H1 (cell line): ENCODE results near the gene KCNQ1. TPM values are rescaled to one million over a fixed set of nuclear protein-coding genes. Genes with fewer than 3 reads are reported as not detected.

ENCODE experiments used
- CTCF ChIA-PET: fragments of 300-600 bp; sonication (Branson Sonifier 250); formaldehyde crosslinking; loops from one replicate; lab custom pipeline; 2021; ENCODE audit not compliant: partially characterized antibody; lab: Charles Lee
- POLR2A ChIA-PET: fragments of 300-600 bp; sonication (Branson Sonifier 250); formaldehyde crosslinking; loops from one replicate; lab custom pipeline; 2021; ENCODE audit warnings: inconsistent platforms; ENCODE audit not compliant: partially characterized antibody; lab: Charles Lee
- DNase-seq, 2 experiments: peaks; one replicate each; pipeline versions ENCODE4 v3.0.0 to v3.0.0-alpha.2; 2010 to 2022; ENCODE audit warnings: low spot score in 2 of 2, low read depth in 1 of 2, mixed read lengths in 1 of 2
- FAIRE-seq: peaks from 2 replicates; lab custom pipeline; 2011; peaks lifted over from hg19 to GRCh38; lab: Jason Lieb, UNC
- H2AFZ ChIP-seq: 2 replicates; pipeline ENCODE4 v1.8.1; 2012; ENCODE audit warnings: low read length, inconsistent platforms
- H2AK5ac ChIP-seq: 2 replicates; pipeline ENCODE4 v1.6.1; 2013; ENCODE audit warnings: low read depth, low read length
- H2BK120ac ChIP-seq: replicated peaks from 2 replicates; pipeline ENCODE3; 2013; ENCODE audit warnings: low read depth, low read length, inconsistent platforms
- H2BK12ac ChIP-seq: 2 replicates; pipeline ENCODE4 v1.6.1; 2013; ENCODE audit warnings: low read depth, low read length
- H2BK15ac ChIP-seq: 2 replicates; pipeline ENCODE4 v1.6.1; 2013; ENCODE audit warnings: low read length
- H2BK20ac ChIP-seq: 2 replicates; pipeline ENCODE4 v1.6.1; 2013; ENCODE audit warnings: low read length
- H2BK5ac ChIP-seq: 2 replicates; pipeline ENCODE4 v1.6.1; 2013; ENCODE audit warnings: low read depth, low read length
- H3K14ac ChIP-seq: 2 replicates; pipeline ENCODE4 v1.6.1; 2013; ENCODE audit warnings: inconsistent platforms; ENCODE audit not compliant: insufficient read length
- H3K18ac ChIP-seq: 2 replicates; pipeline ENCODE4 v1.6.1; 2013; ENCODE audit warnings: low read length; ENCODE audit errors: extremely low read depth
- H3K23ac ChIP-seq: 2 replicates; pipeline ENCODE4 v1.6.1; 2013; ENCODE audit warnings: inconsistent platforms; ENCODE audit not compliant: insufficient read length
- H3K23me2 ChIP-seq: 2 replicates; pipeline ENCODE4 v1.6.1; 2013; ENCODE audit warnings: low read depth, low read length
- H3K27ac ChIP-seq: 2 replicates; pipeline ENCODE4 v1.6.1; 2011; ENCODE audit warnings: low read depth, low read length, inconsistent platforms
- H3K27me3 ChIP-seq, 4 experiments: replicated peaks in 1 of 4; 1 replicate in 1 of 4; 2 replicates in 3 of 4; pipeline versions ENCODE4 v1.6.1 to v1.8.1; 2011 to 2013; ENCODE audit warnings: low read length in 3 of 4, mild to moderate bottlenecking in 3 of 4, inconsistent platforms in 2 of 4, mixed read lengths in 2 of 4, moderate library complexity in 1 of 4; ENCODE audit not compliant: control insufficient read depth in 3 of 4, insufficient read depth in 3 of 4; ENCODE audit errors: extremely low read depth in 1 of 4
- H3K36me3 ChIP-seq, 4 experiments: 2 replicates each; pipeline versions ENCODE4 v1.6.1 to v1.8.1; 2011 to 2013; ENCODE audit warnings: mild to moderate bottlenecking in 4 of 4, low read length in 3 of 4, moderate library complexity in 2 of 4, control low read depth in 1 of 4, inconsistent platforms in 1 of 4; ENCODE audit not compliant: insufficient read depth in 4 of 4, control insufficient read depth in 2 of 4
- H3K4ac ChIP-seq: replicated peaks from 2 replicates; pipeline ENCODE3; 2013; ENCODE audit warnings: low read length, low read depth, mixed read lengths, inconsistent platforms; ENCODE audit not compliant: insufficient read length
- H3K4me1 ChIP-seq, 4 experiments: replicated peaks in 1 of 4; 1 replicate in 1 of 4; 2 replicates in 3 of 4; pipeline versions ENCODE4 v1.6.1 to v1.8.1; 2011 to 2013; ENCODE audit warnings: low read length in 3 of 4, inconsistent platforms in 2 of 4, mixed read lengths in 1 of 4; ENCODE audit not compliant: insufficient read depth in 4 of 4, control insufficient read depth in 3 of 4
- H3K4me2 ChIP-seq, 2 experiments: 2 replicates each; pipeline versions ENCODE4 v1.6.1 to v1.8.1; 2011 to 2013; ENCODE audit warnings: low read depth in 2 of 2, low read length in 2 of 2, control low read depth in 1 of 2, inconsistent platforms in 1 of 2, mild to moderate bottlenecking in 1 of 2; ENCODE audit not compliant: insufficient read depth in 1 of 2
- H3K4me3 ChIP-seq, 4 experiments: fragments of 200-600, 300-600 bp in 1 of 4; sonication (generic), shearing (Covaris generic), sonication (Bioruptor Twin) in 1 of 4; 2 replicates each; pipeline versions ENCODE4 v1.5.1 to v1.8.1; 2011 to 2016; ENCODE audit warnings: low read length in 4 of 4, low read depth in 3 of 4, control low read depth in 2 of 4, inconsistent platforms in 2 of 4, mild to moderate bottlenecking in 2 of 4, mixed read lengths in 1 of 4, moderate library complexity in 1 of 4; ENCODE audit not compliant: insufficient read depth in 2 of 4; ENCODE audit errors: extremely low read depth in 1 of 4
- H3K56ac ChIP-seq: replicated peaks from 2 replicates; pipeline ENCODE3; 2013; ENCODE audit warnings: low read depth, mild to moderate bottlenecking, mixed read lengths, low read length, inconsistent platforms; ENCODE audit not compliant: insufficient read length
- H3K79me1 ChIP-seq: 2 replicates; pipeline ENCODE4 v1.6.1; 2013; ENCODE audit warnings: low read depth, low read length, control low read depth
- H3K79me2 ChIP-seq, 2 experiments: 2 replicates each; pipeline versions ENCODE4 v1.6.1 to v1.8.1; 2012 to 2013; ENCODE audit warnings: low read length in 2 of 2, mild to moderate bottlenecking in 2 of 2, inconsistent platforms in 1 of 2; ENCODE audit not compliant: insufficient read depth in 2 of 2, control insufficient read depth in 1 of 2
- H3K9ac ChIP-seq, 4 experiments: replicated peaks in 1 of 4; 1 replicate in 1 of 4; 2 replicates in 3 of 4; pipeline versions ENCODE4 v1.6.1 to v1.8.1; 2011 to 2013; ENCODE audit warnings: low read depth in 3 of 4, low read length in 3 of 4, control low read depth in 2 of 4, mild to moderate bottlenecking in 2 of 4, moderate library complexity in 2 of 4, inconsistent platforms in 1 of 4; ENCODE audit errors: extremely low read depth in 1 of 4
- H3K9me3 ChIP-seq, 2 experiments: 2 replicates each; pipeline versions ENCODE4 v1.6.1 to v1.8.1; 2012 to 2013; ENCODE audit warnings: mild to moderate bottlenecking in 2 of 2, moderate library complexity in 2 of 2, control low read depth in 1 of 2, inconsistent platforms in 1 of 2, low read depth in 1 of 2, low read length in 1 of 2, mixed read lengths in 1 of 2; ENCODE audit not compliant: insufficient read depth in 2 of 2
- H4K20me1 ChIP-seq, 2 experiments: replicated peaks in 1 of 2; 2 replicates each; pipeline versions ENCODE3 to v1.8.1; 2011 to 2013; ENCODE audit warnings: inconsistent platforms in 2 of 2, low read length in 2 of 2, mild to moderate bottlenecking in 1 of 2; ENCODE audit not compliant: insufficient read depth in 2 of 2, control insufficient read depth in 1 of 2
- H4K5ac ChIP-seq: 2 replicates; pipeline ENCODE4 v1.6.1; 2013; ENCODE audit warnings: low read length, low read depth, mixed read lengths, inconsistent platforms; ENCODE audit not compliant: insufficient read length
- H4K8ac ChIP-seq: 2 replicates; pipeline ENCODE4 v1.8.0; 2013; ENCODE audit warnings: mild to moderate bottlenecking, moderate library complexity, low read length, inconsistent platforms; ENCODE audit not compliant: insufficient read depth; ENCODE audit errors: extremely low read depth
- H4K91ac ChIP-seq: replicated peaks from 2 replicates; pipeline ENCODE3; 2013; ENCODE audit warnings: low read length, mixed read lengths, inconsistent platforms; ENCODE audit not compliant: insufficient read length
- CBX5 ChIP-seq: fragments of 300-800, 300-1000 bp; sonication (generic); IDR thresholded peaks from 2 replicates; pipeline ENCODE4 v1.7.1; 2016; ENCODE audit warnings: antibody characterized with exemption, low read length, low read depth
- CEBPB ChIP-seq: IDR thresholded peaks from 2 replicates; pipeline ENCODE4 v1.6.1; 2012; ENCODE audit warnings: low read depth, low read length
- CHD1 ChIP-seq: IDR thresholded peaks from 2 replicates; pipeline ENCODE4 v1.6.1; 2012; ENCODE audit warnings: low read depth, low read length, improper control_type of control experiment
- KDM1A ChIP-seq: fragments of 200-600, 300-600 bp; sonication (generic); IDR thresholded peaks from 2 replicates; pipeline ENCODE4 v1.7.1; 2016; ENCODE audit warnings: mild to moderate bottlenecking, low read length, borderline replicate concordance
- POLR2AphosphoS5 ChIP-seq: IDR thresholded peaks from 2 replicates; pipeline ENCODE4 v1.6.1; 2011; ENCODE audit warnings: low read depth, low read length
- SAP30 ChIP-seq: fragments of 300-600 bp; sonication (generic); IDR thresholded peaks from 2 replicates; pipeline ENCODE4 v1.7.1; 2012; ENCODE audit warnings: low read length, moderate library complexity, mild to moderate bottlenecking, inconsistent platforms; ENCODE audit not compliant: insufficient read depth, insufficient replicate concordance
- TEAD4 ChIP-seq: IDR thresholded peaks from 2 replicates; pipeline ENCODE4 v1.6.1; 2012; ENCODE audit warnings: low read depth, low read length, inconsistent platforms, mixed read lengths
- WGBS, 2 experiments: shearing (Covaris generic) in 1 of 2; methylation state at CpG; one replicate each; pipeline versions ENCODE4 v1.1.6 to v1.1.7; 2013 to 2015; ENCODE audit warnings: low lambda C conversion rate in 2 of 2, mixed read lengths in 2 of 2, inconsistent platforms in 1 of 2, low coverage in 1 of 2, missing lambda C conversion rate in 1 of 2; ENCODE audit not compliant: insufficient replicate concordance in 2 of 2, insufficient coverage in 1 of 2, insufficient read length in 1 of 2; ENCODE audit errors: extremely low coverage in 1 of 2, missing lambda C conversion rate in 1 of 2; 5-methylcytosine and 5-hydroxymethylcytosine counted together
- polyA plus RNA-seq, 7 experiments: library from polyadenylated mRNA; depleted of rRNA in 3 of 7; stranded (reverse) in 5 of 7; unstranded in 2 of 7; fragments of >200 nt in 5 of 7; fragments of 200-250 nt in 2 of 7; gene quantifications; 1 replicate in 5 of 7; 2 replicates in 1 of 7; 4 replicates in 1 of 7; pipeline versions ENCODE4 v1.2.1 to v1.2.3, GENCODE V29; 2011 to 2013; ENCODE audit warnings: missing spikeins in 2 of 7, mixed read lengths in 2 of 7
- total RNA-seq: library from RNA; stranded (reverse); fragmentation: NEBNext Ultra II Directional; extraction: Animal tissue kit (Norgen Biotek cat#: 25700); gene quantifications from 2 replicates; pipeline ENCODE4 v1.2.1, GENCODE V29; 2021
- TF ChIP-seq, protein P1 (sequence below): IDR thresholded peaks from 2 replicates; pipeline ENCODE4 v1.6.1; 2011; ENCODE audit warnings: low read depth, mild to moderate bottlenecking, low read length; ENCODE audit not compliant: insufficient read depth

Gene KCNQ1
- total and polyA plus RNA-seq, 2 of the 8 experiments (the other 6 are each of a cell fraction or from before 2014, with no cell fraction given) = 1.9 to 2.0 TPM

DNA sequence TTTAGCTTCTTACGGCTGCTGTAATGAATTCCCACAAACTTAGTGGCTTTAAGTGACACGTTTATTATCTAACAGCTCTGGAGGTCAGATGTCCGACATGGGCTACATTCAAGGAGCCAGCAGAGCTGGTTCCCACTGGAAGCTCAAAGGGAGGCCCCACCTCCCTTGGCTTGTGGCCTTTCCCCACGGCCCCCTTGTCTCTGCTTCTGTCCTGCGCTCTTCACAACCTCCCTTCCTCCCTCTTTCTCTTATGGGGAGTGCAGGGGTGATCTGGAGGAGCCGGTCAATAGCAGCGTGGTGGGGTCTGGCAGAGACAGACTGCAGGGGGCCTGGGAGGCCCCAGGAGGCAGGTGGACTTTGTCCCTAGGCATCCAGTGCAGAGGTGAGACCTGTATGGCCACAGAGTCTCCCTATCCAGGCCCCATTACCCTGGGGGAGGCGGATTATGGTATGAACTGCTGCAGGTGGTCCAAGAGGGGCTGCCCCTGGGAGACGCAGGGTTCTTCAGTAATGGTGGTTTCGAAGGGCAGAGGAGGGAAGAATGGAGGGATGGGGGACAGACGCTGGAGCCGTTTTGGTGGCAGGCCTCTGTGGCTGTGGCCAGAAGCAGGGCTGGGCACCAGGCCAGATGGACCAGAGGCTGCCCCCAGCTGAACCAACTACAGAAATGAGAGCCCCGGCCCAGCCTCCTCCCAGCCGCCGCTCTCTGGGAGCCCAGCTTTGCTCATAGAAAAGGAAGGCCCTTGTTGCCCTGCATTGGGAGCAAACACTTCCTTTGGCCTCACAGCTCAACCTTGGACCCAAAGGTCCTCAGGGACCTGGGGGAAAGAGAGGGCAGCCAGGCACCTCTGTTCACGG is 285.7 kb downstream of the KCNQ1 start:
- no peak overlapping the region for H4K8ac ChIP-seq
- POLR2A ChIA-PET = no interaction called here

More for the DNA sequence above, 285.7 kb downstream of the KCNQ1 start:
- Histone ChIP-seq H3K9ac (no peak overlapping the region), H3K4ac (no peak overlapping the region), H4K20me1 (no peaks in the 10 kb centered on the region), H3K23me2 (no peaks in the 10 kb centered on the region), H2BK5ac (no peak overlapping the region), H3K23ac (no peak overlapping the region), H2BK15ac (no peak overlapping the region), H3K79me2 (no peaks in the 10 kb centered on the region), H3K79me1 (no peaks in the 10 kb centered on the region), H3K56ac (no peak overlapping the region), H3K4me3 (no peak overlapping the region), H3K14ac (no peak overlapping the region), H2AFZ (no peak overlapping the region), H2BK20ac (no peak overlapping the region), H3K36me3 (no peaks in the 10 kb centered on the region), H2BK12ac (no peak overlapping the region), H3K18ac (no peak overlapping the region), H4K5ac (no peak overlapping the region), H2AK5ac (no peak overlapping the region), H3K4me2 (no peak overlapping the region), H3K27me3 (peaks cover 0 to 53% (median 24%) of the 10 kb centered on the region in 4 experiments; a peak in 6 of 7 replicates), H3K27ac (no peak overlapping the region), H2BK120ac (no peak overlapping the region), H3K9me3 (peaks cover 12 to 25% of the 10 kb centered on the region in 2 experiments), H4K91ac (no peak overlapping the region), H3K4me1 (no peaks in the 10 kb centered on the region)
- 90% methylated on average over 15 of the region's 16 CpGs; no CpG with 5 or more reads in 1 of the 2 experiments for WGBS, 2 experiments
- FAIRE-seq (no peak), DNase-seq (no peak)
- TF ChIP-seq TEAD4 (no peak), POLR2AphosphoS5 (no peak), CBX5 (no peak), SAP30 (no peak), CEBPB (no peak), CHD1 (no peak), KDM1A (no peak)
- TF ChIP-seq, protein P1, sequence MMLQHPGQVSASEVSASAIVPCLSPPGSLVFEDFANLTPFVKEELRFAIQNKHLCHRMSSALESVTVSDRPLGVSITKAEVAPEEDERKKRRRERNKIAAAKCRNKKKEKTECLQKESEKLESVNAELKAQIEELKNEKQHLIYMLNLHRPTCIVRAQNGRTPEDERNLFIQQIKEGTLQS = no peak
- CTCF ChIA-PET = interaction anchor here (1.0 to 1.4 kb wide), 4 partner anchors 11 to 17 kb away, joined by 3 to 4 read pairs (median 4); no protein-coding TSS in a partner anchor
